HG03280 (cell line): Measurements from ENCODE around the gene PNPLA3.

Experiments
- ATAC-seq: cut with Tn5 transposase; IDR thresholded peaks from one replicate; pipeline ENCODE4 v1.9.1; 2021; ENCODE audit warnings: mild to moderate bottlenecking, moderate library complexity; ENCODE audit not compliant: unreplicated experiment

PNPLA3 gene

GRCh38 chr22:43923191-43923590 lies 414 bp upstream of the PNPLA3 start:
- ATAC-seq = no peak

DNA sequence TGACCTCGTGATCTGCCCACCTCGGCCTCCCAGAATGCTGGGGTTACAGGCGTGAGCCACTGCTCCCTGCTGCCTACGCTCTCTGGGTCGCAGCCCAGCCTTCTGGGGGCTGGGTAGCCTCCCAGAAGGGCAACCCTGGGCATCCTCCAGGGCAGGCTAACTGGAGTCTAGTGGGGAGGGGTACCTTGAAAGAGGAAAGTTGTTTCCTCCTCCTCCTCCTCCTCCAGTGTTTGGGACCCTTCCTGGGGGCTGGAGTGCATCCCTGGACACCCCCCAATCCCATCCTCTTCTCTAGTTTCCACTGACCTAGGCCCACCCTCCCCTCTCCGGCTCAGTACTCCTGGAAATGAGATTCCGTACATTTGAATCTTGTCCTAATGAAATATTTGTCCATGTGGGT lies 1.3 kb downstream of the PNPLA3 start:
- ATAC-seq = no peak

GRCh38 chr22:43925433-43926348 lies 2.1 kb downstream of the PNPLA3 start:
- no peak for ATAC-seq

DNA sequence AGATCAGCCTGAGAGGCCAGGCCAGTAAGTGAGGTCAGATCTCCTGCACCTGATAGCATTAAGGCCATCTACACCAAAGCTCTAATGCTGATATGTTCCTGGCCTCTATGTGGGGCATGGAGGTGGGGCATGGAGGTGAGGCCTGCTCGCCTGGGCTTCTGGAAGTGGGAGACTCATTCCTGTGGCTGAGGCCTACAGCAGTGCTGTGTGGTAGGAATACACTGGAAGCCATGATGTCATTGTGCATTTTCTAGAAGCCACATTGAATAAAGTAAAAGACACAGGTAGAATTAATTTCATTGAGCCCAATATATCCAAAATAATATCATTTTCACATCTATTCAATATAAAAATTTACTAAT lies 2.7 kb downstream of the PNPLA3 start:
- no peak for ATAC-seq

DNA sequence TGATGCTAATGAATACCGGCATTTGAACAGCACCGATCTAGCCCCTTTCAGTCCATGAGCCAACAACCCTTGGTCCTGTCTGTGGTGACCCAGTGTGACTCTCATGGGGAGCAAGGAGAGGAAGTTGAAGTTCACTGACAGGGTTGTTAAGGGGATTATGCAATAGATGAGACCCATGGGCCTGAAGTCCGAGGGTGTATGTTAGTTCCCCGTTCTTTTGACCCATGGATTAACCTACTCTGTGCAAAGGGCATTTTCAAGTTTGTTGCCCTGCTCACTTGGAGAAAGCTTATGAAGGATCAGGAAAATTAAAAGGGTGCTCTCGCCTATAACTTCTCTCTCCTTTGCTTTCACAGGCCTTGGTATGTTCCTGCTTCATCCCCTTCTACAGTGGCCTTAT lies 4.9 kb downstream of the PNPLA3 start:
- ATAC-seq = no peak

DNA sequence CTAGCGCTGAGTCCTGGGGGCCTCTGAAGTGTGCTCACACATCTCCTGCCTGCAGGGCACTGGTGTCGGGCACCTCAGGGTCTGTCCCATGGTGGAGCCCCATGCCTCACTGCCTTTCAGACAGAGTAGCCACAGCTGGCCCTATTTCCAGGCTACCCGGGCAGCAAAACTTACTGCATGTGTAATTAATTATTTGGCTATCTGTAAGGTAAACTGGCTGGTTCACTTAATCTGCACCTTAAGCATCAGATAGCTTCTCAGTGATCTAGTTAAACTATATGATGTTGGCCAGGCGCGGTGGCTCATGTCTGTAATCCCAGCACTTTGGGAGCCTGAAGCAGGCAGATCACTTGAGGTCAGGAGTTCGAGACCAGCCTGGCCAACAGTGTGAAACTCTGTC lies 5.3 kb downstream of the PNPLA3 start:
- no peak for ATAC-seq

- no peak for ATAC-seq
These were observed 8.2 kb downstream of the PNPLA3 start for GRCh38 chr22:43931771-43932170.

DNA sequence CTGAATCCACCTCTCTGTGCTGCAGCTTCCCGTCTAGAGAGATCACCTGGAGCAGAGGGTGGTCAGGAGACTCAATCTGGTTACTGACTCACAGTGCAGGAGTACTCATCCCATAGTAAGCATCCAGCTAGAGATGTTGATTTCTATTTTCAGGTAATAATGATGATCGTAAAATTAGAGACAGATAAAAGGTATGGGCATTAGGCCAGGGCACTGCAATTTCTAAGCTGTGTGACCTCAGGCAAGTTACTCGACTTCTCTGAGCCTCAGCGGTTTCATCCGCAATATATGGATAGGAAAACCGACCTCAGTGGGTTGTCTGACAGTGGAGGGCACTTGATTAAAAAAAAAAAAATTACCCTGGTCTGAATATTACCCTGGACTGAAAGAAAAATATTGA lies 17.8 kb downstream of the PNPLA3 start:
- ATAC-seq = no peak

DNA sequence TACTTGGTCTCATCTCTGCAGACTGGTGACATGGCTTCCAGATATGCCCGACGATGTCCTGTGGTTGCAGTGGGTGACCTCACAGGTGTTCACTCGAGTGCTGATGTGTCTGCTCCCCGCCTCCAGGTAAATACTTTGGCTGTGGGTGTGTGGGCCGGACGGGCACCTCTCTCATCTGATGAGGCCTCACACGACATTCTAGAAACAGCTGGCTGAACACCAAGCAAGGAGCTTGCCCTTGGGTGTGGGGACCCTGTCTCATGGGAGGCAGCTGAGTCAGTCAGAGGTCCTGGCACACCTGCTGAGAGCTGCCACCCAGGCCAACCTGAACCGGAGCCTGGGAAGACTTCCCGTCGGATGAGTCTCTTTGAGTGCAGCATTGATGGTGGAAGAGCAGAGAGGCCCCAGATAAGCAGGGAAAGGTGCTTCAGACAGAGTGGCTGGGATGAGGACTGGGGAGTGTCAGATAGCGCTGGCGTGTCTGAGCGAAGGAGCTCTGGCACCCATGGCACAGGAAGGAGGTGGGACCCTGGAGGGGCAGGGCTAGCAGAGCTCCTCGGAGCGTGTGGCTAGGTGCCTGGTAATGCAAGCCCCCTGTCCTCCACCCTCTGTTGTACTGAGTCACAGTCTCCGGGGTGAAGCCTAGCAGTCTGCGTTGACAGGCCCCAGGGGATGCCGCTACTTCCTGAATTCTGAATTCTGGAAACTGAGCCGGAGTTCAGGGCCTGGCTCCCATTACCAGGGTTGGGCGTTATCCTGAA lies 21.2 kb downstream of the PNPLA3 start:
- ATAC-seq = no peak

DNA sequence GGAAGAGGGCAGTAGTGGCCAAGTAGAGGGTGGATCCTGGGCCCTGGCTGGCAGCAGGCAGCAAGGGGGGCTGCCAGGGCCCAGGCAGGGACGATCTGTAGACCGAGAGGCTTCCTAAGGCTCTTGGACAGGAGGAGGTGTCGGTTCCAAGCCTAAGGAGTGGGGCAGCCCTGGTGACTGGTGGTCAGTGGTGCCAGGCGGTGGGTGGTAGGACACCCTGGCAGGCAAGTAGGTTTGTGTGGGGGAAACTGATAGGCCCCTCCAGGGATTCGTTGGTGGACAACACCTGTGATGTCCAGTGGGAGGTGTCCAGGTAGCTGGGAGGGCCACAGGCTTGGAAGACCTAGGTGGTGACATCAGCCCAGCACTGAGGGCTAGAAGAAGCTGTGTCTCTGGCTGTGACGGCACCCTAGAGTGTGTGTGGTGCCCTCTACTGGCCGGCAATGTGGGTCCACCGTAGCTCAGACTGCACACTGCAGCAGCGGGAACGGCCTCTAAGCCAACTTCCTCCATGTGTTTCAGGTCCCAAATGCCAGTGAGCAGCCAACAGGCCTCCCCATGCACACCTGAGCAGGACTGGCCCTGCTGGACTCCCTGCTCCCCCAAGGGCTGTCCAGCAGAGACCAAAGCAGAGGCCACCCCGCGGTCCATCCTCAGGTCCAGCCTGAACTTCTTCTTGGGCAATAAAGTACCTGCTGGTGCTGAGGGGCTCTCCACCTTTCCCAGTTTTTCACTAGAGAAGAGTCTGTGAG lies 22.2 kb downstream of the PNPLA3 start:
- no peak for ATAC-seq

- ATAC-seq = no peak
These were observed 22.7 kb downstream of the PNPLA3 start for GRCh38 chr22:43946384-43946667.

DNA sequence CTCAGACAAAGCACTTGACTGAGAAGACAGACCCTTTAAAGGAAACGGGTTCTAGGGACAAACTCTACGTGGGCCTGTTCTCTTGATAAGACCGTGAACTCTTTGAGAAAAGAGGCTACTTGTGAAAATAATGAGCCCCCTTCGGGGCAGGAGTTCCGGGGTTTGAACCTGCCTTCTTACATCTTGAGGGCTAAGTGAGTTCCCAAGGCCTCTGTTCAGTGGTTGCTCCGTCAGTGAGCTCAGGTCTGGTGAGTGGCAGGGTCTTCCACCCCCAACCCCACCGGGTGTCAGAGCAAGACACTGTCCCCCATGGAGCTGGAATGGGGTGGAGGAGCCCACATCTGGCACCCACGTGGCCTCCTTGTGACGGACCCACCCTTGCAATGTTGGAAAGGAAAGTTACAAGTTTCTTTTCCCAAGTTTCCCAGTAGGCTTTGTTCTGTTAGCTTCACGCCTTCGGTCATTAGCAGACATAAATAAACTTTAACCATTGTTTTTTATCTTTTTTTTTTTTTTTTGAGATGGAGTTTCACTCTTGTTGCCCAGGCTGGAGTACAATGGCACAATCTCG lies 25.3 kb downstream of the PNPLA3 start:
- ATAC-seq = no peak

- ATAC-seq = no peak
These were observed 27.8 kb downstream of the PNPLA3 start for GRCh38 chr22:43951391-43951790.

GRCh38 chr22:43951966-43952365 lies 28.4 kb downstream of the PNPLA3 start:
- no peak for ATAC-seq

- no peak for ATAC-seq
These were observed 30.6 kb downstream of the PNPLA3 start for GRCh38 chr22:43953988-43954785.

GRCh38 chr22:43955040-43955882 lies 31.7 kb downstream of the PNPLA3 start, which contains the start of gene SAMM50:
TSS of gene SAMM50 (plus strand) at chr22:43955442. CDS start at chr22:43955578, 136 bp downstream.
- peak; percentile 92 for ATAC-seq

DNA sequence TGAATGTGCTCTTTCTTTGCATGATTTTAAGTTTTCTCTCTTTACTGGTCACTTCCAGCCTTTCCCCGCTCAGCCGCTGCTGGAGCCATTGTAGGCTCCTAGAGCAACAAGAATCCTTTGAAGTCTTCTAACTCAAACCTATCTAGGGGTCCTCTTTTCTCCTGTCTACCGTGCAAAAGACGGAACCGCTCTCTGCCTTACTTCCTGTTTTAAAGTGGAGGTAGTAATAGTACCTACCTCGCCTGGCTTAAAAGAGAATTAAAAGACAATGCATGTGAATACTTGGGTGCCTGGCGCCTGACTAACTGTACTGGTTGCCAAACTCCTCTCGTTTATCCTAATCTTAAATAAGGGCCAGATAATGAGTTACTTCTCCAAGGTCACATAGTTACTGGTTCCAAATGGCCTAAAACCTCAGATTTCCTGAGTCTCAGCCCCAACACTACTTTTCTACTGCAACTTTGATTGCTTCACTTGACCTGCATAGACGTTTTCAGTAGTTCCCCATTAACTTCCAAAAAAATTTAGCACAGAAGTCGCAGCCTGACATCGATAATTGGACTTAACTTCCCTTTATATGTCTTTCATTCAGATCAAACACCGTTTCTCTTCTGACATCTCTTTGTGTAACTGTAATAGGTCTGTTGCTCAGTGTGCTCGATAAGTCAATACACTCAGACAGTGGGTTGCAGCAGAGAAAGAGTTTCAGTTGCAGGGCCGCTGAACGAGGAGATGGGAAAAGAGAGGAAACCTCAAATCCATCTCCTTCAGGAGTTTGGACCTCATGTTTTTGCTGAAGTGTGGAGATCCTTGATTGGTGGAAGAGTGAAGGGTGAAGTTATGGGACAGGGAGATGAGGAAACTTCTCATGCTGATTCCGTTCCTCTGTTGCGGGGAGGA lies 32.5 kb downstream of the PNPLA3 start:
- no peak for ATAC-seq

DNA sequence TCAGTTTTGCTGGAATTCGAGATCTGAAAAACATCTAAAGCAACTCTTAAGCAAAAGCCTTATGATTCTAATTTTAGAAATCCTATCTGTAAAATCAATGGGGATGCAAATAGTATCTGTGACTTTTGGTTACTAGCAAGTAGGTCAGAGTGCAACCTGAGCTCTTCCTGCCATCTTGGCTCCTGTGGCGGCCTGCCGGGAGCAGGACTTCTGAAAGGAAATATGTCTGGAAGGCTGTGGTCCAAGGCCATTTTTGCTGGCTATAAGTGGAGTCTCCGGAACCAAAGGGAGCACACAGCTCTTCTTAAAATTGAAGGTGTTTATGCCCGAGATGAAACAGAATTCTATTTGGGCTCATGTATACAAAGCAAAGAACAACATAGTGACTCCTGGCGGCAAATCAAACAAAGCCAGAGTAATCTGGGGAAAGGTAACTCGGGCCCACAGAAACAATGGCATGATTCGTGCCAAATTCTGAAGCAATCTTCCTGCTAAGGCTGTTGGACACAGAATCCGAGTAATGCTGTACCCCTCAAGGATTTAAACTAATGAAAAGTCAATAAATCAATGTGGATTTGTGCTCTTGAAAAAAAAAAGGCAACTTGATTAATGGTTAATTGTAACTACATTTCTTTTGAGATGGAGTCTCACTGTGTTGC lies 33.3 kb downstream of the PNPLA3 start:
- ATAC-seq = no peak
